ENCODE measurements around the gene TP53RK.

The TP53RK gene

DNA sequence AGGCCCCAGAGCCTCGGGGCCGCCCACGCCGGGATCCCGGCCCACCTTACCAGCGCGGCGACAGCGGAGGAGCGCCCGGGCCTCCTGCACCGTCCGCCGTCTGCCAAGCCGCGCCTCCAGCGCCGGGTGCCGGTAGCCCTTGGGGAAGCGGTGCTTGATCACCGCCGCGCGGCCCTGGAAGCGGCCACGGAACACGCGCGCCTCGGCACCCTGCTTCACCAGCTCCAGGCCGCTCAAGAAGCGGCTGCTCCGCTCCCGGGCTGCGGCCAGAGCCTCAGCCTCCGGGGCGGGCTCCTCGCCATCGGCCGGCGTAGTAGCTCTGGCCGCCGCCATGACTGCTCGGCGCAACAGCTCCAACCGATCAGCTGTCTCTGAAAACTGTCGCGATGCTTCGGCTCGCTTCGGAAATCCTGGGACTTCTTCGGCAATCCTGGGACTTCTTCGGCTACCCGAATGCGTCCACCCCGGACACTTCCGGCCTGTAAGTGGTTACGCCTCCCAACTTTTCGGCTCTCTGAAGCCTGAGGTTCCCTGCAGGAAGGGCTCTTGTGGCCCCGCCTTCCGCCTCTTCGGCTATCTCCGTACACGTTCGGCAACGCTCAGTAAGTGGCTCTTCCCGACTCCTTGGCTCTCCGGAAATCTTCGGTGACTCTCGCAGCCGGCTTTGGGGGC is at the start of gene TP53RK:
Gene TP53RK, minus strand, starts transcription at position 363 of the 672 bp plus-strand sequence. Its CDS starts 30 bp downstream, at position 333.
- peak; percentile 100 for DNase-seq

DNA sequence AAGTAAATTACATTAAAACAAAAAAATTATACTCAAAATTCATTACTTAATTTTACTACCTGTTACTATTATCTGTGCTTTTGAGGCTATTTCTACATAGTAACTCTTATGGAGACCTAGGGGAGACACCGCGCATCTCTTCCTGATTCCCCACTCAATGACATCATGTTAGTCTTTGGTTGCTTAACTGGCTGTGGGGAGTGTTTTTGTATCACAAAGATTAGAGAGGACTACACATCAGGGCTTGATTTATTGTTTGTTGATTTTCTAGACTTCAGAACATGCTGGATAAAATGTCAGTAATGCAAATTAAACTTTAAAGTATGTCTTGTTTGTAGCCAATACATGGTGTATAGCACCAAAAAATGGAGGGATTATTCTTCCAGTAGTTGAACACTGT is 46.2 kb upstream of the TP53RK start:
- no peak for DNase-seq

GRCh38 chr20:46731770-46732169 is 42.5 kb upstream of the TP53RK start:
- DNase-seq: no peak

DNA sequence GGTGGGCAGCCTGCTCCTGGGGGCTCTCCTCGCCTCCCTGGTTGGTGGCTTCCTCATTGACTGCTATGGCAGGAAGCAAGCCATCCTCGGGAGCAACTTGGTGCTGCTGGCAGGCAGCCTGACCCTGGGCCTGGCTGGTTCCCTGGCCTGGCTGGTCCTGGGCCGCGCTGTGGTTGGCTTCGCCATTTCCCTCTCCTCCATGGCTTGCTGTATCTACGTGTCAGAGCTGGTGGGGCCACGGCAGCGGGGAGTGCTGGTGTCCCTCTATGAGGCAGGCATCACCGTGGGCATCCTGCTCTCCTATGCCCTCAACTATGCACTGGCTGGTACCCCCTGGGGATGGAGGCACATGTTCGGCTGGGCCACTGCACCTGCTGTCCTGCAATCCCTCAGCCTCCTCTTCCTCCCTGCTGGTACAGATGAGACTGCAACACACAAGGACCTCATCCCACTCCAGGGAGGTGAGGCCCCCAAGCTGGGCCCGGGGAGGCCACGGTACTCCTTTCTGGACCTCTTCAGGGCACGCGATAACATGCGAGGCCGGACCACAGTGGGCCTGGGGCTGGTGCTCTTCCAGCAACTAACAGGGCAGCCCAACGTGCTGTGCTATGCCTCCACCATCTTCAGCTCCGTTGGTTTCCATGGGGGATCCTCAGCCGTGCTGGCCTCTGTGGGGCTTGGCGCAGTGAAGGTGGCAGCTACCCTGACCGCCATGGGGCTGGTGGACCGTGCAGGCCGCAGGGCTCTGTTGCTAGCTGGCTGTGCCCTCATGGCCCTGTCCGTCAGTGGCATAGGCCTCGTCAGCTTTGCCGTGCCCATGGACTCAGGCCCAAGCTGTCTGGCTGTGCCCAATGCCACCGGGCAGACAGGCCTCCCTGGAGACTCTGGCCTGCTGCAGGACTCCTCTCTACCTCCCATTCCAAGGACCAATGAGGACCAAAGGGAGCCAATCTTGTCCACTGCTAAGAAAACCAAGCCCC is 36.2 kb upstream of the TP53RK start:
- DNase-seq: no peak

- no peak for DNase-seq
Measured at GRCh38 chr20:46724343-46724959, 35.2 kb upstream of the TP53RK start.

GRCh38 chr20:46723039-46723438 is 33.8 kb upstream of the TP53RK start:
- DNase-seq: no peak

- no peak for DNase-seq
Measured at GRCh38 chr20:46722450-46722849, 33.2 kb upstream of the TP53RK start.

GRCh38 chr20:46721476-46721875 is 32.2 kb upstream of the TP53RK start:
- no peak for DNase-seq

GRCh38 chr20:46720776-46721425 is 31.7 kb upstream of the TP53RK start:
- DNase-seq: no peak

- no peak for DNase-seq
Measured at GRCh38 chr20:46720019-46720418, 30.8 kb upstream of the TP53RK start.

DNA sequence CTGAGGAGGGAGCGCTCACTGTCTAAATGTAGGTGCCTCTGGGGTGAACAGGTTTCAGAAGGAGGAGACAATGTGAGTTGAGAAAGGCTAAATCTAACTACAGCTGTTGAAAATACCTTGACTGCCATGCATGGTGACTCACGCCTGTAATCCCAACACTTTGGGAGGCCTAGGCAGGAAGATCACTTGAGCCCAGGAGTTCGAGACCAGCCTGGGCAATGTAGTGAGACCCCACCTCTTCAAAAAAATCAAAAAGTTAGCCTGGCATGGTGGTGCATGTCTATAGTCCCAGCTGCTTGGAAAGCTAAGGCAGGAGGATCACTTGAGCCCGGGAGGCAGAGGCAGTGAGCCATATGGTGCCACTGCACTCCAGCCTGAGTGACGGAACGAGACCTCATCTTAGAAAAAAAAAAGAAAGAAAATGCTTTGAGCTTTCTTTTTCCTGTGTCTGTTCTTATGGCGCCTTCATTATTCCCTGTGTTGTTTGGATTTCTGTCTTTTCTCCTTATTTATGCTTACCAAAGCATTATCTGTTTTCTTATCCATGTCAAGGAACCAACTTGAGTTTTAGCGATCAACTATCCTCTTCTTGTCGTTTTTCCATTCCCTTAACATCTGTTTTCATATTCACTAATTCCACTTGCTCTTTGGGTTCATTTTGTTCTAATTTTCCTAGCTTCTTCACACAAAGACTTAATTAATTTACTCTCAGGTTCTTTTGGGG is 28.7 kb upstream of the TP53RK start:
- DNase-seq: no peak

GRCh38 chr20:46715292-46715756 is 26.1 kb upstream of the TP53RK start:
- no peak for DNase-seq

GRCh38 chr20:46713957-46714834 is 25.0 kb upstream of the TP53RK start:
- no peak for DNase-seq

- DNase-seq: no peak
Measured at GRCh38 chr20:46712056-46712636, 22.9 kb upstream of the TP53RK start.

DNA sequence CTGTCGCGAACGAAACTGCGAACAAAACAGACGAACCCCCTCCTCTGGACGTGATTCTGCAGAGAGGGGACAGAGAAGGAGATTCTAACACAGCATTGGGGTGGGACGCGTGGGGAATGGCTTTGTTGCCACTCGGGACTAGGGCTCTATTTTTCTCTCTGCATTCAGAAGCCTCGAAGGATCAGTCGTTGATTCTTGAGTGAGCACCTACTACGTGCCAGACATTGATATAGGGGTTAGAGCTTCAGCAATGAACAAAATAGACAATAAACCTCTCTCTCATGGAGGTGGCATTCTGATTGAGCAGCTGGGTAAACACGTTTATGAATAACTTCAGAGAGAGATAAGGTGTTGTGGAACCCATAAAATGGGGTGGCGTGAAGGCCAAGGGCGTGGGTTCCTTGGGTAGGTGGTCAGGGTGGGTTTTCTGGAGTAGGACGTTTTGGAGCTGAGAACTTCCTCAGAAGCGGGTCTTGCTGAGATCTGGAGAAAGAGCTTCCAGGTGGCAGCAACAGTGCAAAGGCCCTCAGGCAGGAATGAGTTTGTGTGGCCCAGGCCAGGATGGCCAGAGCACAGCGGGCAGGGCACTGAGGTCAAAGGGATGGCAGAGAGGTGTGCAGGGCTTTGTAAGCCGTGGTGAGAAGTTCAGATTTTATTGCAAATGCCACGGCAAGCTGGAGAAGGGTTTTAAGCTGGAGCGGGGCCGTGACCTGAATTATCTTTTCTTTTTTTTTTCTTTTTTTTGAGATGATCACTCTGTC is 21.1 kb upstream of the TP53RK start:
- DNase-seq: no peak

GRCh38 chr20:46709459-46710152 is 20.4 kb upstream of the TP53RK start, which contains the start of gene SLC2A10:
Gene SLC2A10, plus strand, starts transcription at chr20:46709649. Its CDS starts 88 bp downstream, at chr20:46709737.
- peak; percentile 82 for DNase-seq

GRCh38 chr20:46709055-46709458 is 19.8 kb upstream of the TP53RK start:
- DNase-seq: no peak

GRCh38 chr20:46708172-46708860 is 19.1 kb upstream of the TP53RK start:
- no peak for DNase-seq
